Epithelial cell of proximal tubule (primary cell): ENCODE data around the gene PDE8B. TPM values are rescaled to one million over a fixed set of nuclear protein-coding genes. Genes with fewer than 3 reads are reported as not detected.

ENCODE experiments used
- DNase-seq: peaks from one replicate; pipeline ENCODE4 v3.0.0-alpha.2; 2011; ENCODE audit warnings: low read depth
- H3K4me3 ChIP-seq: 2 replicates; pipeline ENCODE4 v1.5.1; 2011; ENCODE audit warnings: low read depth, mild to moderate bottlenecking, low read length
- total RNA-seq: library from RNA; depleted of rRNA; stranded (reverse); fragments of >200 nt; gene quantifications from 2 replicates; pipeline ENCODE4 v1.2.3, GENCODE V29; 2015
- TF ChIP-seq, protein P1 (sequence below): conservative IDR thresholded peaks from 2 replicates; pipeline ENCODE4 v1.5.1; 2012; ENCODE audit warnings: low read depth, mild to moderate bottlenecking, low read length

PDE8B gene
- total RNA-seq, 1 donor from 2014 or later = 0.35 TPM

DNA sequence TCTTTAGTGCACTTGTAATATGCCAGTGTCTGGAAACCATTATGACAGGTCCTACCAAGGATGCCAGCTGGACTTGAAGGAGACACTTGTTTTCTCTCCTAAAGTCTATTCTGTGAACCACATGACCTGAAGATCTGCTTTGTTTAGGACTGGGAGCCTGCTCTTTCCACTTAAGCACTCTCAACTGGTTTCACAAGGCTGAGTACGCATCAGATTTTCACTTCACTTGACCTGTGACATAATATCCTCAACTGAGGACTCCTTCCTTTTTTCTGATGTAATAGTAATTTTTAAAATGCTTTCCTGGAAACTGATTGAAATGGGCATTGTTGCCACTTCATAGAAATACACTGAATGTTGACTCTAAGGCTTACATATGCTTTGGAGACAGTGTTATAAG is 52.2 kb downstream of the PDE8B start:
- DNase-seq = no peak
- H3K4me3 ChIP-seq = no peak overlapping the region
- TF ChIP-seq, protein P1, sequence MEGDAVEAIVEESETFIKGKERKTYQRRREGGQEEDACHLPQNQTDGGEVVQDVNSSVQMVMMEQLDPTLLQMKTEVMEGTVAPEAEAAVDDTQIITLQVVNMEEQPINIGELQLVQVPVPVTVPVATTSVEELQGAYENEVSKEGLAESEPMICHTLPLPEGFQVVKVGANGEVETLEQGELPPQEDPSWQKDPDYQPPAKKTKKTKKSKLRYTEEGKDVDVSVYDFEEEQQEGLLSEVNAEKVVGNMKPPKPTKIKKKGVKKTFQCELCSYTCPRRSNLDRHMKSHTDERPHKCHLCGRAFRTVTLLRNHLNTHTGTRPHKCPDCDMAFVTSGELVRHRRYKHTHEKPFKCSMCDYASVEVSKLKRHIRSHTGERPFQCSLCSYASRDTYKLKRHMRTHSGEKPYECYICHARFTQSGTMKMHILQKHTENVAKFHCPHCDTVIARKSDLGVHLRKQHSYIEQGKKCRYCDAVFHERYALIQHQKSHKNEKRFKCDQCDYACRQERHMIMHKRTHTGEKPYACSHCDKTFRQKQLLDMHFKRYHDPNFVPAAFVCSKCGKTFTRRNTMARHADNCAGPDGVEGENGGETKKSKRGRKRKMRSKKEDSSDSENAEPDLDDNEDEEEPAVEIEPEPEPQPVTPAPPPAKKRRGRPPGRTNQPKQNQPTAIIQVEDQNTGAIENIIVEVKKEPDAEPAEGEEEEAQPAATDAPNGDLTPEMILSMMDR = no peak

DNA sequence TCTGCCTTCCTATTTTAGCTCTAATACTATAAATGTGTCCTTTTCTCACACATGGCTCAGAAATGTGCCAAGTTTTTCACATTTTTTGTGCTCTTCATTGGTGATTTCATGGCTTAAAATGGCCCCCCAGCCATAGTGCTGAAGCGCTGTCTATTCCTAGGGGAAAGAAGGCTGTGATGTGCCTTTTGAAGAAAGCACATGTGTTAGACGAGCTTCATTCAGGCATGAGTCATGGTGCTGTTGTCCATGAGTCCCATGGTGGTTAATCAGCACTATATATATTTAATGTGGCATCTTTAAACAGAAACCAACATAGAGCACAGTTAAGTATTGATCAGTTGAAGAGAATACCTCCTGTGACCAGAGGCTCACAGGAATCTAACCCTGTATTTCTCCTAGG is 55.8 kb downstream of the PDE8B start:
- no peak for DNase-seq
- TF ChIP-seq, protein P1 = no peak
- H3K4me3 ChIP-seq = no peak overlapping the region

DNA sequence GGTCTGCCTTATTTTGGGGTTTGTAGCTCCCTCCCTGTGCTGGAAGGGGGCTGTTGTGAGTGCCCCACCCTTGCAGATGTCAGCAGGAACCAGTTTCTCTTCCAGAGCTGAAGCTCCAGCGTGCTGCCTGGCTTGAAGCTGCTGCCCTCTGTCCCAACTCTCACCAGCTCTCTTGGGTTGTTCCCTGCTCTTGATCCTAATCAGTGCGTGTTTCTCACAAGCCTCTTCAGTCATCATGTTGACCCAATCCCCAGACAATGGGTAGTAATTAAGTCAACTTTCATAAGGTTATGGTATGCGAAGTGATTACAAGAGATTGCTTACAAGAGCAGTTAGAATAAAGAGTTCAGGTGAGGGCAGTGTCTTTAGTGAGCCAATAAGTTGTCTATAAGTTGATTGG is 57.0 kb downstream of the PDE8B start:
- TF ChIP-seq, protein P1 = no peak
- H3K4me3 ChIP-seq = no peak overlapping the region
- DNase-seq = no peak

DNA sequence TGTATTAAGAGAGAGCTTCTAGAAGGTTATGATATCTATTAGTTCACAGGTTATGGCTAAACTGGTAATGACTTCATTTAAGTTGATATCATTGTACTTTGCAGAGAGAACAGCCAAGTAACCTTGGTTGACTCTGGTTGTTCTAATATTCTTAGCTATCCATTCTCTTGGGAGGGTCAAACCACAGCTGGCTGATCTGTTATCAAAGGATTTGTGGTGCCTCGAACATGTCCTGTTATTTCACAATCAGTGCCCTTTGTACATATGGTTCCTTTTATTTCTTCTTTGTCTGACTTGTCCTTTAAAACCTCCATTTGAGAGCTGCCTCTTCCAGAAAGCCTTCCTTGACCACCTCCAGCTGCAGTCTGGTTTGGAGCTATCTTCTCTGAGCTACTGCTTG is 61.7 kb downstream of the PDE8B start:
- DNase-seq = no peak
- no peak overlapping the region for H3K4me3 ChIP-seq
- TF ChIP-seq, protein P1 = no peak

DNA sequence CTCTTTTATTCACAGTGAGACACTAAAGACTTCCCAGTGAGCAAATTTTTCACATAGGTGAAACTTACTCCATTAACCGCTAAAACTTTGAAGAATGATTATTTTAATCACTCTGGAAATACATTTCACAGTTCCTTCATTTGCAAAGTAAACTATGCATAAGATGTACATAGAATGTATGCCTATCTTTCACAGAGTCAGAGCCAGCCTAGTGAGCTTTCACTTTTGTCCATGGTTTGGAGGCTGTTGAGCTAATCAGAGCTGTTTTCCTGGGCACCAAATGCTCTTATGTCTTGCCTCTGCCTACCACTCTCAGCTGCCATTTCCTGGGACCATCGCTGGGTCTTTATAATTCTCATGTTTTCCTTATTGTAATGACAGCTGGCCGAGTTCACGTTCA is 67.3 kb downstream of the PDE8B start:
- TF ChIP-seq, protein P1 = no peak
- DNase-seq = no peak
- H3K4me3 ChIP-seq = no peak overlapping the region

DNA sequence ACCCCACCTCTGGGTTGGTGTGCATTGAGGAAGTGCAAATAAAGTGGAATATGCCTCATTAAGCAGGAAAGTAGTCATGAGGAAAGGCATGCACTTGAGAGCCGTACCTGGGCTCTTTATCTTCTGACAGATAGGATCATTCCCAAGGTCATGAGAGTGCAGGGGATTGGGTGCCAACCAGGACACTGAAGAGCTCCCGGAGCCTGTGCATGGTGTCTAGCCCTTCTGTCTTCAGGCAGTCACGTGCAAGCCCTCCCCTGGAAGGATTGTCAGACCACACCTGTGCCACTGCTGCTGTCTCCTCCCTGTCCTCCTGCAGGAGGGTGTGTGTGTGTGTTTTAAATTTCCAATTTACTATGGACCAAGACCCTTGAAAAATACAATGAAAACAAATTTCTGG is 69.6 kb downstream of the PDE8B start:
- TF ChIP-seq, protein P1 = no peak
- H3K4me3 ChIP-seq = no peak overlapping the region
- DNase-seq = no peak

DNA sequence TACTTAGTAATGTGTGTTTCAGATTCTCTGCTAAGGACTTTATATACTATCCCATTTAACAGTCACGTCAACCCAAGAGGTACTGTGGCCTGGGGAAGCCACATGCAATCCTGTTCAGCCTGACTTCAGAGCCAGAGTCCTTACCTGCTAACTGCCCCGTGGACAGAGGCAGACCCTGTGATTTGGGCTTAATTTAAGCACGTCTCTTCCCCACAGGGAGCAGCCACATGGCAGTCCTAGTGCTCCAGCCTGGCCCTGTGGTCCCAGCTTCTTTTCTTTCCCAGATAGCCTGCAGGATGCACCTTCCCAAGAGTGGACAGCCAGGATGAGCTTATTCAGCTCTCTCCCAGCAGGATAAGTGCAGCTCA is 71.5 kb downstream of the PDE8B start:
- no peak overlapping the region for H3K4me3 ChIP-seq
- TF ChIP-seq, protein P1 = no peak
- no peak for DNase-seq
